Right atrium auricular region (tissue), 2 donors: Measurements from ENCODE around the gene PA2G4. TPM values are rescaled to one million over a fixed set of nuclear protein-coding genes. Genes with fewer than 3 reads are reported as not detected.
A peak's percentile ranks its signal among the peaks of the same experiment; 100 is the strongest.

Experiments
- DNase-seq: peaks from one replicate; pipeline ENCODE4 v3.0.0-alpha.2; 2019; ENCODE audit warnings: low spot score
- H3K27ac ChIP-seq, 2 donors: fragments of 200-600 bp; sonication (generic); 1 replicate in 1 of 2; 2 replicates in 1 of 2; pipeline ENCODE4 v1.5.1; 2016 to 2019
- H3K27me3 ChIP-seq, 2 donors: fragments of 200-600 bp; sonication (generic); one replicate each; pipeline versions ENCODE4 v1.5.1 to v1.6.0; 2017 to 2019
- H3K36me3 ChIP-seq: fragments of 200-600 bp; sonication (generic); one replicate; pipeline ENCODE4 v1.5.1; 2016
- H3K4me1 ChIP-seq, 2 donors: fragments of 200-600 bp; sonication (generic); one replicate each; pipeline versions ENCODE4 v1.5.1 to v1.6.0; 2017 to 2019
- H3K4me3 ChIP-seq, 2 donors: fragments of 200-600 bp; sonication (generic); 1 replicate in 1 of 2; 2 replicates in 1 of 2; pipeline ENCODE4 v1.5.1; 2017 to 2019; ENCODE audit warnings: mild to moderate bottlenecking in 1 of 2, moderate library complexity in 1 of 2
- H3K9me3 ChIP-seq, 2 donors: fragments of 200-600 bp; sonication (generic); one replicate each; pipeline ENCODE4 v1.5.1; 2019
- CTCF ChIP-seq, 2 donors: fragments of 200-600 bp; sonication (generic); IDR thresholded peaks; one replicate each; pipeline ENCODE4 v1.5.1; 2019; ENCODE audit warnings: antibody characterized with exemption in 2 of 2
- total RNA-seq, 2 donors: library from RNA; depleted of rRNA; stranded (reverse); fragments of >200 nt; gene quantifications; one replicate each; pipeline ENCODE4 v1.1.0, GENCODE V29; 2016

Gene PA2G4
- total RNA-seq, 2 donors from 2014 or later, result 91.4 to 116 TPM

- Histone ChIP-seq H3K27ac (no peak overlapping the region), H3K36me3 (no peaks in the 10 kb centered on the region), H3K4me1 (peaks cover 0 to 23% of the 10 kb centered on the region in 2 donors), H3K9me3 (no peaks in the 10 kb centered on the region), H3K4me3 (no peak overlapping the region), H3K27me3 (no peaks in the 10 kb centered on the region)
- DNase-seq, result no peak
- no peak for TF ChIP-seq CTCF (IDR thresholded peaks at IDR 0.05)
Measured at GRCh38 chr12:56082382-56082781, 22.0 kb upstream of the PA2G4 start.

DNA sequence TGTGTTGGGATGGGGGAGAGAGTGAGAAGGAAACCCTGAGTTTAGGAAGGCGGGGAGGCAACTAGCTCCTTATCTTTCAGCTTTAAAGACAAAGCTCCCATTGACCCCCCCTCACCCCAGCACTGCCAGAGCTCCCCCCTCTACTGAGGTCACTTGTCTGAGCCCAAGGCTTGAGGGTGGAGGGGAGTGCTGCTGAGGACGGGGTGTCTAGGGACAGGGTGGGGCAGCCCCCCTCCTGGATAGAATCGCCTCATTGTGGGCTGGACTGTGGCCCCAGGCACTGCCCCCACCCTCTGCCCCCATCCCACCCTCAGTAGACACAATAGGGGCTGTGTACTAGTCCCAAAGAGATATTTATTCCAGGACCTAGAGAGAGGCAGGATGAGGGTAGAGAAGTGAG, 21.4 kb upstream of the PA2G4 start:
- no peak for TF ChIP-seq CTCF (IDR thresholded peaks at IDR 0.05)
- no peak for DNase-seq
- H3K27me3 ChIP-seq, result no peaks in the 10 kb centered on the region
- H3K4me1 ChIP-seq, result peaks cover 0 to 25% of the 10 kb centered on the region in 2 donors
- no peaks in the 10 kb centered on the region for H3K36me3 ChIP-seq
- no peak overlapping the region for H3K4me3 ChIP-seq
- no peak overlapping the region for H3K27ac ChIP-seq
- H3K9me3 ChIP-seq, result no peaks in the 10 kb centered on the region

DNA sequence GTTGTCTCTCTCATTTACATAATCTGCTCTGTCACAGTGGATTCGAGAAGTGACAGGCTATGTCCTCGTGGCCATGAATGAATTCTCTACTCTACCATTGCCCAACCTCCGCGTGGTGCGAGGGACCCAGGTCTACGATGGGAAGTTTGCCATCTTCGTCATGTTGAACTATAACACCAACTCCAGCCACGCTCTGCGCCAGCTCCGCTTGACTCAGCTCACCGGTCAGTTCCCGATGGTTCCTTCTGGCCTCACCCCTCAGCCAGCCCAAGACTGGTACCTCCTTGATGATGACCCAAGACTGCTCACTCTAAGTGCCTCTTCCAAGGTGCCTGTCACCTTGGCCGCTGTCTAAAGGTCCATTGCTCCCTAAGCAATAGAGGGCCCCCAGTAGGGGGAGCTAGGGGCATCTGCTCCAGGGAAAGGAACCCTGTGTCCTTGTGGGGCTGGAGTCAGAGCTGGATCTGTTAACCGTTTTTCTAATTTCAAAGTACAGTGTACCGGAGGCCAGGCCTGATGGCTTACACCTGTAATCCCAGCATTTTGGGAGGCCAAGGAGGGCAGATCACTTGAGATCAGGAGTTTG, 19.3 kb upstream of the PA2G4 start:
- DNase-seq, result no peak
- no peak for TF ChIP-seq CTCF (IDR thresholded peaks at IDR 0.05)
- H3K9me3 ChIP-seq, result no peaks in the 10 kb centered on the region
- H3K4me3 ChIP-seq, result no peak overlapping the region
- peaks cover 0 to 15% of the 10 kb centered on the region in 2 donors for H3K4me1 ChIP-seq
- no peaks in the 10 kb centered on the region for H3K36me3 ChIP-seq
- H3K27me3 ChIP-seq, result no peaks in the 10 kb centered on the region
- no peak overlapping the region for H3K27ac ChIP-seq

DNA sequence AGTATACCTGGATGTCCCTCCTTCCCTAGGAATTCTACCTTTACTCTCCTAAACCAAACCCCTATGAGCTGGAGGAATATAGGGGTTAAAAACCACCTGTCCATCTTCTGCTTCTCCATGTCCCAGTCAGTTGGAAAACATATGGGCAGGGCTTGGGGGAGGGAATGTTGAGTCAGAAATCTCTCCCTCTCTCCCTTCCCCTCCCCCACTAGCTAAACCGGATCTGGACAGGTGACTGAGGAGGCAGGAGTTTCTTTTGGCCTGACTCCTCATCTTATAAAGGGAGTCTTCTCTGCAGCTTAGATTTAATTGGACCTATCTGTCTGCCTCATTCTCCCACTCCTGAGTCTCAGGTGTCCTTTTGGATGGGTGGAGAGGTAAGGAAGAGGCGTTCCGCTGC, 18.3 kb upstream of the PA2G4 start:
- no peaks in the 10 kb centered on the region for H3K9me3 ChIP-seq
- no peak for TF ChIP-seq CTCF (IDR thresholded peaks at IDR 0.05)

DNA sequence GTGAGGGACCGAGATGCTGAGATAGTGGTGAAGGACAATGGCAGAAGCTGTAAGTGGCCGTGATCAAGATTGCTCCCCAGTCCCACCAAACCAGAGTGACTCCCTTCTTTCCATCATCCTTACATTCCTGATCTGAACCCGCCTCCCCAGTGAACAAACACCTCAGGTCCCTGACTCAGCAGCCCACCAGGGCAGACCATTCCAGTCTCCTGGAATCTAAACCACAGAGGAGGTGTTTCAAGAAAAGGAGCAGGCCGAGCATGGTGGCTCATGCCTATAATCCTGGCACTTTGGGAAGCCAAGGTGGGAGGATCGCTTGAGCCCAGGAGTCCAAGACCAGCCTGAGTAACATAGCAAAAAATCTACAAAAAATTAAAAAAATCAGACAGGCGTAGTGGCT, 17.8 kb upstream of the PA2G4 start:
- Histone ChIP-seq H3K4me3 (no peak overlapping the region), H3K9me3 (no peaks in the 10 kb centered on the region), H3K27ac (no peak overlapping the region), H3K36me3 (no peaks in the 10 kb centered on the region), H3K4me1 (peaks cover 0 to 10% of the 10 kb centered on the region in 2 donors), H3K27me3 (no peaks in the 10 kb centered on the region)
- TF ChIP-seq CTCF (IDR thresholded peaks at IDR 0.05), result no peak
- DNase-seq, result no peak

More for the DNA sequence above, 18.3 kb upstream of the PA2G4 start:
- Histone ChIP-seq H3K4me1 (peaks cover 0 to 10% of the 10 kb centered on the region in 2 donors), H3K36me3 (no peaks in the 10 kb centered on the region), H3K4me3 (no peak overlapping the region), H3K27ac (no peak overlapping the region), H3K27me3 (no peaks in the 10 kb centered on the region)
- no peak for DNase-seq

GRCh38 chr12:56087220-56087619, 17.1 kb upstream of the PA2G4 start:
- no peaks in the 10 kb centered on the region for H3K36me3 ChIP-seq
- H3K27ac ChIP-seq, result peak overlapping the region in 1 of 2 donors; percentile 67
- DNase-seq, result peak; percentile 71
- H3K4me1 ChIP-seq, result peaks cover 0 to 10% of the 10 kb centered on the region in 2 donors
- no peaks in the 10 kb centered on the region for H3K9me3 ChIP-seq
- no peak for TF ChIP-seq CTCF (IDR thresholded peaks at IDR 0.05)
- no peak overlapping the region for H3K4me3 ChIP-seq
- H3K27me3 ChIP-seq, result no peaks in the 10 kb centered on the region
